AG09309 (cell line): Measurements from ENCODE around the gene CLPTM1L.

Source experiments
- DNase-seq: peaks from one replicate; pipeline ENCODE4 v3.0.0-alpha.2; 2010; ENCODE audit warnings: low read depth
- H3K4me3 ChIP-seq: 2 replicates; pipeline ENCODE4 v1.5.1; 2011; ENCODE audit warnings: mild to moderate bottlenecking, low read depth, low read length, moderate library complexity; ENCODE audit not compliant: control insufficient read depth
- CTCF ChIP-seq: IDR thresholded peaks from 2 replicates; pipeline ENCODE4 v1.5.1; 2011; ENCODE audit warnings: mild to moderate bottlenecking, low read depth, low read length, inconsistent platforms; ENCODE audit not compliant: insufficient read depth, control insufficient read depth; ENCODE audit errors: missing control alignments

Gene CLPTM1L

GRCh38 chr5:1359713-1360112 lies 14.8 kb upstream of the CLPTM1L start:
- no peak overlapping the region for H3K4me3 ChIP-seq
- TF ChIP-seq CTCF, result no peak
- no peak for DNase-seq

DNA sequence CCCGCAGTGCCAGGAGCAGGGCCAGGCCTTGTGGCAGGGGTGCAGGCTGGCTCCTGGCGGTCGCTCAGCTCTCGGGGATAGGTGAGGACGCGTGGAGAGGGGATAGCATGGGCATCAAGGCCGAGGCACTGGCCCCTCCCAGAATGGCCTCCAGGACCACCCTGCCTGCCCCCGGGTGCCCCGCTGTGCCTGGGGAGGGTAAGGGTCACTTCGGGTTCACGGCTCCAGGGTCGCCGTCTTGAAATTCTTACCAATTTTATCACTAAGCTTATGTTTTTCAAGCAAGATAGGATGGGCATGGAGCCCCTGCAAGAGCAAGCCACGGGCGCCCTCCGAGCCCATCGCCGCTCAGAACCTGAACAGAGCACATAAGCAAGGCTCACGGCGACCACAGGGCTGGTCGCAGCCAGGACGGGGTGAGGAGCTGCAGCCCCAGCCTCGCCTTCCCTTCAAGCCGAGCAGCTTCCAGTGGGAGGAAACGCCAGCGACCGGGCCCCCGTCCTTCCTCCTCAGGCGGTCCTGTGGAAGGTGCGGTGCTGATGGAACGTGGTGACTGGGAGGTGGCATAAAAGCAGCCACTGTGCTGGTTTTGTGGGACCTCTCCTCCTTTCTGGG lies 14.2 kb upstream of the CLPTM1L start:
- no peak overlapping the region for H3K4me3 ChIP-seq
- TF ChIP-seq CTCF, result no peak
- DNase-seq, result no peak

DNA sequence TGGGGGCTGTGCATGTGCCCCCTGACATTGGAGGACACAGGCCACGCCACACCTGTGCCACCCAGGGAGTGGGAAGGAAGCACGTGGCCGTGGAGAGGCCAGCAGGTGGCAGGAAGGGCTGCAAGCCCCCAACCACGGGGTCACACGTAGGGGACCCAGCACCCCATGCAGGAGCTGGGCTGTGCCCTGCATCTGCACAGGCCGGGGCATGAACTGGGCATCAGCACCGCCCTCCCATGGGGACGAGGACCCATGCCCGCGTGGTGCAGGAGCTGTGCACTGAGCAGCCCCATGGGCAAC lies 13.8 kb upstream of the CLPTM1L start:
- TF ChIP-seq CTCF, result no peak
- DNase-seq, result no peak
- H3K4me3 ChIP-seq, result no peak overlapping the region

GRCh38 chr5:1357946-1358725 lies 13.2 kb upstream of the CLPTM1L start:
- DNase-seq, result no peak
- no peak overlapping the region for H3K4me3 ChIP-seq
- TF ChIP-seq CTCF, result no peak

DNA sequence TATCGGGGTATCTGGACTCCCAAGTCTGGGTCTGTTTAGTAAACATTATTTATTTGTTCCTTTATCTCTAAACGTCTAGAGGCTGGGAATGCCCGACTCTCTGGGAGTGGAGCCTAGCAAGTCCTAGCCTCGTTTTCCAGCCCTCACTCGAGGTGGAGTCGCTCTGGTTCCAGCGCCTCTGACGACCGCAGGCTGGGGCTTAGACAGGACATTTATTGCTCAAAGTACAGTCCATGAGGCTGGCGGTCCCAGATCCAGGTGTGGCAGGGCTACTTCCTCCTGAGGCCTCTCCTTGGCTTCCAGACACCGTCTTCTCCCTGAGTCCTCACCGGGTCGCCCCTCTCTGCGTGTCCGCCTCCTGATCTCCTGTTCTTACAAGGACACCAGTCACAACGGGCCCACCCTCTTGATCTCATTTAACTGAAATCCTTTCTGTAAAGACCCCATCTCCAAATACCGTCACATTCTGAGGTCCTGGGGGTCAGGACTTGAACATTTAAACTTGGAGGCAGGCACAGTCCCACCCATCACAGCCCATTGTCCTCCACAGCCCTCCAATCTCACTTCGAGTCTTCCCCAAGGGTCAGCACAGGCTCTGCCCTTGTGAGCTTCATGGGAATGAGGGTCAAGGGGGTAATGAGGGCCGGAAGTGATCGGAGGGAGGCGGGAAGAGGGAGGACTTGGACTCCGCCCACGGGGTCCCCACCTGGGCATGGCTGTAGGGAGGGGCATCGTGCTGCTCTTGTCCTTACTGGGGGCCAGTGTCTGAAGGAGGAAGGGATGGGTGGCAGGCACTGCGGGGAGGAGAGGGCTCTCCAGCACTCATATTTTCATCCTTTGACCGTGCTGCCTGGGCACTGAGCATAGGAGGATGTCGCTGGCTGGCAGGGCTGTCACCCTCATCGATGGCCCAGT lies 12.2 kb upstream of the CLPTM1L start:
- no peak overlapping the region for H3K4me3 ChIP-seq
- TF ChIP-seq CTCF, result no peak
- no peak for DNase-seq

GRCh38 chr5:1354576-1354975 lies 9.7 kb upstream of the CLPTM1L start:
- DNase-seq, result no peak
- TF ChIP-seq CTCF, result no peak
- H3K4me3 ChIP-seq, result no peak overlapping the region
